Measurements from ENCODE around the gene RGS6. TPM values are rescaled to one million over a fixed set of nuclear protein-coding genes. Genes with fewer than 3 reads are reported as not detected.

Gene RGS6
- total RNA-seq, 4 donors from 2014 or later, result 0.83 to 2.4 (median 1.5) TPM

- H3K4me3 ChIP-seq, result no peak overlapping the region
- intact Hi-C loops (cut with DNase I), result no loop called here
- no peak overlapping the region for H3K27ac ChIP-seq (replicated peaks in 1 of 4)
- no peaks in the 10 kb centered on the region for H3K9me3 ChIP-seq
- 56% methylated on average over 16 of the region's 16 CpGs for WGBS
- no peak for DNase-seq (ENCODE audit: extremely low spot score)
- no peaks in the 10 kb centered on the region for H3K27me3 ChIP-seq
- no peaks in the 10 kb centered on the region for H3K4me1 ChIP-seq
- no peaks in the 10 kb centered on the region for H3K36me3 ChIP-seq
- TF ChIP-seq POLR2A (IDR thresholded peaks at IDR 0.05; ENCODE audit: low read depth) (no peak), CTCF (IDR thresholded peaks at IDR 0.05) (no peak), POLR2AphosphoS5 (IDR thresholded peaks at IDR 0.05) (no peak), EP300 (IDR thresholded peaks at IDR 0.05) (no peak)
Measured at GRCh38 chr14:72597252-72598233, 665.3 kb downstream of the RGS6 start.

GRCh38 chr14:72598306-72598705 lies 666.1 kb downstream of the RGS6 start:
- no peak overlapping the region for H3K4me3 ChIP-seq
- no peak overlapping the region for H3K27ac ChIP-seq (replicated peaks in 1 of 4)
- WGBS, result 89% methylated on average over 5 of the region's 5 CpGs
- TF ChIP-seq POLR2AphosphoS5 (IDR thresholded peaks at IDR 0.05) (no peak), CTCF (IDR thresholded peaks at IDR 0.05) (no peak), POLR2A (IDR thresholded peaks at IDR 0.05; ENCODE audit: low read depth) (no peak), EP300 (IDR thresholded peaks at IDR 0.05) (no peak)
- intact Hi-C loops (cut with DNase I), result no loop called here
- DNase-seq (ENCODE audit: extremely low spot score), result no peak
- H3K36me3 ChIP-seq, result no peaks in the 10 kb centered on the region
- H3K27me3 ChIP-seq, result no peaks in the 10 kb centered on the region
- no peaks in the 10 kb centered on the region for H3K9me3 ChIP-seq
- no peaks in the 10 kb centered on the region for H3K4me1 ChIP-seq

- Histone ChIP-seq H3K27me3 (no peaks in the 10 kb centered on the region), H3K9me3 (no peaks in the 10 kb centered on the region), H3K27ac (replicated peaks in 1 of 4) (no peak overlapping the region), H3K4me1 (no peaks in the 10 kb centered on the region), H3K36me3 (no peaks in the 10 kb centered on the region), H3K4me3 (no peak overlapping the region)
- intact Hi-C loops (cut with DNase I), result no loop called here
- WGBS, result 82% methylated on average over 12 of the region's 16 CpGs
- TF ChIP-seq POLR2A (IDR thresholded peaks at IDR 0.05; ENCODE audit: low read depth), result no peak
- no peak for TF ChIP-seq CTCF (IDR thresholded peaks at IDR 0.05)
- no peak for TF ChIP-seq POLR2AphosphoS5 (IDR thresholded peaks at IDR 0.05)
- no peak for TF ChIP-seq EP300 (IDR thresholded peaks at IDR 0.05)
- no peak for DNase-seq (ENCODE audit: extremely low spot score)
Measured at GRCh38 chr14:72599579-72600470, 667.6 kb downstream of the RGS6 start.

GRCh38 chr14:72600551-72601330 lies 668.5 kb downstream of the RGS6 start:
- H3K36me3 ChIP-seq, result no peaks in the 10 kb centered on the region
- no peak overlapping the region for H3K4me3 ChIP-seq
- intact Hi-C loops (cut with DNase I), result no loop called here
- H3K27ac ChIP-seq (replicated peaks in 1 of 4), result no peak overlapping the region
- no peak for DNase-seq (ENCODE audit: extremely low spot score)
- WGBS, result 68% methylated on average over 9 of the region's 9 CpGs
- no peaks in the 10 kb centered on the region for H3K4me1 ChIP-seq
- TF ChIP-seq CTCF (IDR thresholded peaks at IDR 0.05) (no peak), EP300 (IDR thresholded peaks at IDR 0.05) (no peak), POLR2AphosphoS5 (IDR thresholded peaks at IDR 0.05) (no peak)
- no peaks in the 10 kb centered on the region for H3K9me3 ChIP-seq
- no peaks in the 10 kb centered on the region for H3K27me3 ChIP-seq
